Neural progenitor cell (in vitro differentiated cells): Measurements from ENCODE around the gene FALEC.

Source experiments
- CTCF ChIP-seq: fragments of 200-600 bp; sonication (generic); IDR thresholded peaks from 2 replicates; pipeline ENCODE4 v1.5.1; 2017; ENCODE audit warnings: antibody characterized with exemption, mild to moderate bottlenecking
- EZH2 ChIP-seq: fragments of 200-600 bp; sonication (generic); IDR thresholded peaks from 2 replicates; pipeline ENCODE4 v1.6.1; 2017; ENCODE audit warnings: antibody characterized with exemption, mild to moderate bottlenecking, moderate library complexity
- EZH2phosphoT487 ChIP-seq: fragments of 200-600 bp; sonication (generic); IDR thresholded peaks from 2 replicates; pipeline ENCODE4 v1.6.1; 2017; ENCODE audit warnings: antibody characterized with exemption

DNA sequence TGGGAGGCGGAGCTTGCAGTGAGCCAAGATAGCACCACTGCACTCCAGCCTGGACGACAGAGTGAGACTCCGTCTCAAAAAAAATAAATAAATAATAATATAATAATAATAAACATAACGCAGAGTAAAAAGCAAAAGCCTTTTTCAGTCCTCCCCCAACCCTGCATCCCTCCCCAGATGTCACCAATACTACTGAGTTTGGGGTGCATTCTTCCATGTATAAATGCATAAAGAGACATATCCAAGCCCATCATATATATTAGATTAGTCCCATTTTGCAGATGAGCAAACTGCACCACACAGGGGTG is 32.7 kb downstream of the FALEC start:
- TF ChIP-seq EZH2: no peak
- no peak for TF ChIP-seq CTCF
- TF ChIP-seq EZH2phosphoT487: no peak
